NOMO-1 treated with dmso at 0.1 percent for 144 hours (cell line): ENCODE data around the gene UTS2R.
A peak's percentile ranks its signal among the peaks of the same experiment; 100 is the strongest.
"Not testable (repeated sequence)": the region's sequence is repeated elsewhere in the genome, so short reads cannot be mapped to it uniquely, and the experiment has no call there.

Experiments
- DNase-seq: peaks from one replicate; lab custom pipeline; 2025; ENCODE audit not compliant: unreplicated experiment; lab: John Stamatoyannopoulos, UW

Gene UTS2R

DNA sequence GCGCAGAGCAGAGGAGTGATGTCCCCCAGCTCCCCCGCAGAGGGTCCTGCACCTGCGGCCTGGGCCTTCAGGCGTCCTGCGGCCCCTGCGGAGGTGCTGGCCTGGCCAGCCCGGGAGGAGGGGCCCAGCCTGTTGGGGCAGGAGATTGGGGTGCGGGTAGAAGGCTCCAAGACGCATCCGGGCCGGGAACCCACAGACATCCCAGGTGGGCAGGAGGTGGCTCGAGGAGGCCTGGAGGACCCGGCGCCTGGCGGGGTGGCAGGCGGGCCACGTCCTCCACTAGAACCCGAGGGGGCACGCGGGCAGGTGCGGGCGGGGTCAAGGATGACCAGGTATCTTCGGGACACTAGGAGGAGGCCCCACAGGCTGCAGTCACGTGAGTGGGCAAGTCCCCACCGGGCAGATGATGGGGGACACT lies 37.4 kb upstream of the UTS2R start:
- DNase-seq, result no peak

DNA sequence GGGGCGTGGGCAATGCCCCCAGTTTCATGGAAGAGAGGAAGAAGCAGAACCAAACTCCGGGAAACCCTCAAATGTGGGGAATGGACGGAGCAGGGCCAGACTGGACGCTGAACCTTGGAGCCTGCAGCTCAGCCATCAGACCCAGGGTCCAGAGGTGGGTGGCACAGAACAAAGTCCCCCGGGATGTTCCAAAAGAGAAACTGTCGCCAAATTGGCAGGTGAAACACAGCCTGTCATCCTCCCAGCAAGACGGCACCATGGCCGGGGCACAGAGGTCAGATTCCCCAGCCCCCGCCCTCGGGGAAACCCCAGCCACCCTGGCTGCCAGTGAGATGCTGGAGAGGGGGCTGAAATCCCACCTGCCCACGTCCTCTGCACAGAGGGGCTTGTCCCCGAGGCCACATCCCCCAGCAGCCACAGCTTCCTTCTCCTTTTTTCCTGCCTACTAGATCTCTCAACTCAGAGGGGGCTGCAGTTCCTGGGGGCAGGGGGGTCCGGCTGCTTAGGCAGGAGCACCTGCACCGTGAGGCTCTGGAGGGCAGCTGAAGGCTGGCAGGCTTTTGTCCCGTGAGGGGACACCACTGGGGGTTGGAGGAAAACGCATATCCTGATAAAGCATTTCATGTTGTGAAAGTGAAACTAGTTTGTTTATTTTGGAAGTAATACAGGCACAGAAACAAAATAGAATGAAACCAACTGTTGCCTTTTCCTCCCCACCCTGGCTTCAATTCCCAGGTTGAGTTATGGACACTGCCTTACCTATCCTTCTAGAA lies 36.8 kb upstream of the UTS2R start:
- peak; percentile 11 for DNase-seq

DNA sequence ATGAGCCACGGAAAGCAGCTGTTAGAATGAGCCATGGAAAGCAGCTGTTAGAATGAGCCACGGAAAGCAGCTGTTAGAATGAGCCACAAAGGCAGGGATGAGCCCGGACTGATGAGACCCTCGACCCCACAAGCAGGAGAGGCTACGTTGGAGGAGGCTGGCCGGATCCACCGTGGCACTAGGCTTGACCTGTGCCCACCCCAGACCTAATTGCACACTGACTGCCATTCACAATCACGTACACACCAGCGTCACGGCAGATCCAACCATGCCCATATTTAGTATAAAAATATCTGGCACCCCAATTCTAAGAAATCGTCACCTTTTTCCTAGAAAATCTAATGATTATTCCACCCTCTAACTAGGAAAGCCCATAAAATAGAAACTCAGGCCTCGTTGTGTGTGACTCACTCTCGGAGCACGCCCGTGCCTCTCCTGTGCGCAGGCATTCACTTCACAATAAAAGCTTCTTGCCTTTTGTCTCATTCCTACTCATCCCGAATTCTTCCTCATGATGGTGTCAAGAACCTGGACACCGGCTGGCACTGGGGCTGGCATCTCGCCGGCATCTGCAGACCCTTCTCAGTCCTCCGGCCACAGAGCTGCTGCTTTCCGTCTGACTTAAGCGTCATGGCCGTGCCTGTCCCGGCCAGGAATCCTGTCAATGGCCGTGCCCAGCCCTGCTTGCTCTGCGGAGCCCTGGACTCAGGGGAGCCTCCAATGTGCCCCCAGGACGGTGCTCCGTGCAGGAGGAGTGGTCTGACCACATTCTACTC lies 32.5 kb upstream of the UTS2R start:
- DNase-seq, result no peak

DNA sequence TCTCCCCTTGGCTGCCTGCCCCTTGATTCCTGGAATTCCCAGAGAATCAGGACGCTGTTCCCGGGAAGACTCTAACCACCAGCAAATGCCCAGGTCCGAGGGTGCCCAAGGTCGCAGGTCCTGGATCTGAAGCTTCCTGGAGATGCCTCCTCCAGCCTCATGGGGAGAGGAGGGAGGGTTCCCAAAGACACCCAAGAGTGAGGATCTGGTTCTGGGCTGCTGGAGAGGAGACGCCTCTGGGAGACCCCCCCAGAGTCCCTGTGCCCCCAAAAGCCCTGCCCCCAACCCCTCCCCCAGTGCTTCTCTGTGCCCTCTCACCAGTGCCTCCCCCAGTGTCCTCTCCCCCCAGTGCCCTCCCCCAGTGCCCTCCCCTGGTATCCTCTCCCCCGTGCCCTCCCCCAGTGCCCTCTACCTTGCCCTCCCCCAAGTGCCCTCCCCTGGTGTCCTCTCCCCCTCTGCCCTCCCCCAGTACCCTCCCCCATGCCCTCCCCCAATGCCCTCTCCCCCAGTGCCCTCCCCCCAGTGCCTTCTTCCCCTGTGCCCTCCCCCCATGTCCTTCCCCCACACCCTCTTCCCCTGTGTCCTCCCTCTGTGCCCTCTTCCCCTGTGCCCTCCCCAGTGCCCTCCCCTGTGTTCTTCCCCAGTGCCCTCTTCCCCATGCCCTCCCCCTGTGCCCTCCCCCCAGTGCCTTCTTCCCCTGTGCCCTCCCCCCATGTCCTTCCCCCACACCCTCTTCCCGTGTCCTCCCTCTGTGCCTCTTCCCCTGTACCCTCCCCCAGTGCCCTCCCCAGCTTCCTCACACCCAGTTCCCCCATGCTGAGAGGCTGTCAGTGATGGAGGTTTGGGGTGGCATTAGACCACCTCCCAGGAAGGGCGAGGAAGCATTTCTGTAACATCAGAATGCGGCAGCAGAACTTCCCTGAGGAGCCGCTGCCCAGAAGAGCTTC lies 31.7 kb upstream of the UTS2R start:
- no peak for DNase-seq

DNA sequence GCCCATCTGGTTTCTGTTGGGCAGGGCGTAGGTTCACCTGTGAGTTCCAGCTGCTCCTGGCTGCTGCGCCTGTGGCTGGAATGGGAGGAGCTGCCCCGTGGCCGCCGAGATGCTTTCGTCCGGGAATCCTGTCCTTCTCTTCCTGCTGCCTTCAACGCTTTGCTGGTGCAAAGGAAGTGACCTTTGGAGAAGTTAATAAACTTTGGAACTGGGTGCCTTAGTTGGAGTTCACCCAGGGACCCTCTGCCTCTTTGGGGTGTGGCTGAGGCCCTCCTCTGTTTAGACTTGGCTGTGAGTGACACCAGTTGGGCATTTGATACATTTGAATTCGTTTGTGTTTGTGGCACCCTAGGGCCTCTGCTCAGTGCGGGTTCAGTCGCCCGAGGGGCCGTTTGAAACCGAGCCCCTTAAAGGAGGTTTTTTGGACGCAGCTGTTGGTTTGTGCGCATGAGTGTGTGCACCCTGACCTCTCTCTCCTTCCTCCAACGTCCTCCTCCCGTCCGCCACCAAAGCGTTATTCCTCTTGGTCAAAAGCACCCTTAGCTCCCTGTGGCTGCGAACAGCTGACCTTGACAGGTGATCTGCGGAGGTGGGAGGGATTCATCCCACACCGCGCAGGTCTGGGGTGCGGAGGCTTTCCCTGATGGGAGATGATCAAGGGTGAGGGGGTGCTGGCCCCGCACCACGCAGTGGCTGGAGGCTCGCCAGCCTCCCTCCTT lies 29.0 kb upstream of the UTS2R start:
- no peak for DNase-seq

DNA sequence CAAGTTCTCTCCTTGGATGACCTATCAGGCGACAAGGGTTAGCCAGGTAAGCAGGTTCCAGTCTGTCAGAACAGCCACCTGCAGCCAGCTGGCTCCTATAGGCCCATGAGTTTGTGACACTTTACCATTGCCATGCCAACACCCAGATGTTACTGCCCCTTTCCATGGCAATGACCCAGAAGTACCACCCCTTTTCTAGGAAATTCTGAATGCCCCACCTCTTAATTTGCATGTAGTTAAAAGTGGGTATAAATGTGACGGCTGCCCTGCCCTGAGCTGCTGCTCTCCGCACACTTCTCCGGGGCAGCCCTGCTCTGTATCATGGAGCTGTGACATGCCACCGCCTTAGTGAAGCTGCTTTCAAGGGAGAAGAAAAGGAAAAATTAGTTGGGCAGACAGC lies 28.0 kb upstream of the UTS2R start:
- no peak for DNase-seq

DNA sequence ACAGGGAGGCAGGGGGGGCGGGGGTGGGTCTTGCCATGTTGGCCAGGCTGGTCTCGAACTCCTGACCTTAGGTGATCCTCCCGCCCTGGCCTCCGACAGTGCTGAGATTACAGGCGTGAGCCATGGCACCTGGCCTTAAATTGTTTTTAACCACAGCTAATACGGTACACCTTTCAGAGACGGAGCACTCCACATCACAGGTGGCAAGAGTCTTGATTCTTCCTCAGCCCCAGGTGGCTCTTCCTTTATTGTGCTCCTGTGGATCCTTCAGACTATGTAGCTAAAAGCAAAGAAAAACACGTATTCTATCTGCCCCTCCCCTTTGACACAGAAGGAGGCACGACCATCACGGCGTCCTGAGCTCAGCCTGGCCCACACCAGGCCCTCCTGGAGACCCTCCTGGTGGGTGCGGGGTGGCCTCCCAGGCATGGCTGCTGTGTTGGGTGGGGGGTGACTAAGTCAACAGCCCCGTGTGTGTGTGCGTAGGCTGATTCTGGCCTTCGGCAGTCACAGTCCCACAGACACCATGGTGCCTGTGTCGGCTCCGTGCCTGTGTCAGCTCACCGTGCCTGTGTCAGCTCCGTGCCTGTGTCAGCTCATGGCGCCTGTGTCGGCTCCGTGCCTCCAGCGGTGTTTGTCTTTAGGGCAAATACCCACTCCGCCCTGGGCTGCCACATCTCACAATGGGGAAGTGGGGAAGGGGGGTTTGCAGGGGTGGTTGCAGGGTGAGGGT lies 27.2 kb upstream of the UTS2R start:
- DNase-seq, result no peak

DNA sequence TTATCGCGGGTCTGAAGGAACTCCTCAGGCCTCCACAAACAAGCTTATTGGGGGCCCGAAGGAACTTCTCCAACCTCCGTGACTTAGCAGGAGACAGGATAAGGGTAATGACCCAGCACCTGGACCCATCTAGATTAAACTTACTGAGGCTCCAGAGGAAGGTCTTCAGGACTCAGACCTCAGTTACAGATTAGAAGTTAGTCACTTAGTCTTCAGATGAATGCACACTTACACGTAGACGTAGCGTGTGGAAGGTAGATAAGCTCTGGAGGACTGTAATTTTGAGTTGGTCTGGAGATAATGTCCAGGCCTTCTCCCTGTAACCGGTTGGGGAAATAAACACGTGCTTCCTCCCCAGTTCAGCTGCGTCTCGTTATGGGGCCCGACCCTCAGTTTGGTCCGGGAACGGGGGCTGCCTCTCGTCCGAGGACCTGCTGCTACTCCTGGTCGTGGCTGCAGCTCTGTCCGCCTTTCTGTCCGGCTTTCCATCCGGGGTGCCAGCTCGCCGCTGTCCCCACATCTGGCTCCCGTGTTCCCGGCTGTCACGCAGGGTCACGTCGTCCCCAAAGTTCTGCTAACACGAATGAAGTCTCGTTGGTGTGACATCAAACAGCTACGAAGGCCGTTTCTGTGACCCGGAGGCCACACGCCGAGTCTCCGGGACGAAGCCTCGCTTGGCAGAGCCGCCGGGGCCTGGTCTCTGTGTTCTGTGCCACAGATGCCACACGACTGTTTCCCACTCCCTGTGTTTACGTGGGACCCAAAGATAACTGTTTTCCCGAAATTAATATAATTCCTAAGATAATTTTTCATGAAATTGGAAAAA lies 26.2 kb upstream of the UTS2R start:
- no peak for DNase-seq

DNA sequence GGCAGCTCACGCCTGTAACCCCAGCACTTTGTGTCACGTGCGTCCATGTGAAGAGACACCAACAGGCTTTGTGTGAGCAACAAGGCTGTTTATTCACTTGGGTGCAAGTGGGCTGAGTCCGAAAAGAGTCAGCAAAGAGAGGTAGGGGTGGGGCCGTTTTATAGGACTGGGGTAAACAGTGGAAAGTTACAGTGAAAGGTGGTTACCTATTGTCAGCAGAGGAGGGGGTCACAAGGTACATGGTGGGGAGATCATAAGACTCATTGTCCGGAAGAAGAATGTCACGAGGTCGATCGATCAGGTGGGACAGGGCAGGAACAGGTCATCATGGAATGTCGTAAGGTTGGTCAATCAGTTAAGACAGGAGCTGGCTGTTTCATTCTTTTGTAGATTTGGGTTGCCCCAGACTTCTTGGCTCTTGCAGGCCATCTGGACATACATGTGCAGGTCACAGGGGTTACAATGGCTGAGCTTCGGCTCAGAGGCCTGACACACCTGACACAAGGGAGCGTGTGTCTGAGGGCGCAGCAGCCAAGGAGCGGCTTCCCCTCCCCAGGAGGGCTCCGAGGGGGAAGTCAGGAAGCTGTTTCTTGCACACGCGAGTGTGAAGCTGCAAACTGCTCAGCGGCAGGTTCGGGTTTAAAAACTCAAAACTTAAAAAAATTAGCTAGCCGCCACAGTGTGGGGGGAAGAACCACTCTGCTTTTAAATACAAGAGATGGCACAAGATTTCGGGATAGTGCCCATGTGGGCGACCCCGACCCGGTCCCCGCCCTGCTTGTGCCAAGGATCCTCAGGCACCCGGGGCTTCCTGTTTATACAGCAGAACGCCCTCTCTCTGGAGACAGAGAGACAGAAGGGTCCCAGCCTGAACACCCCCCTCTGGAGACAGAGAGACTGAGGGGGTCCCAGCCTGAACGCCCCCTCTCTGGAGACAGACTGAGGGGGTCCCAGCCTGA lies 24.9 kb upstream of the UTS2R start:
- no peak for DNase-seq

DNA sequence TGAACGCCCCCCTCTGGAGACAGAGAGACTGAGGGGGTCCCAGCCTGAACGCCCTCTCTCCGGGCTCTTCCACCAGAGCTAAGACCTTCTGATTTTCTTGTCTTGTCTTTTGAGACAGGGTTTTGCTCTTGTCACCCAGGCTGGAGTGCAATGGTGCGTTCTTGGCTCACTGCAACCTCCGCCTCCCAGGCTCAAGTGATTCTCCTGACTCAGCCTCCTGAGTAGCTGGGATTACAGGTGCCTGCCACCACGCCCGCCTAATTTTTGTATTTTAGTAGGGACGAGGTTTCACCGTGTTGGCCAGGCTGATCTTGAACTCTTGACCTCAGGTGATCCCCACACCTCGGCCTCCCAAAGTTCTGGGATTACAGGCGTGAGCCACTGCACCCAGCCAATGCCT lies 23.6 kb upstream of the UTS2R start:
- not testable (repeated sequence) for DNase-seq

DNA sequence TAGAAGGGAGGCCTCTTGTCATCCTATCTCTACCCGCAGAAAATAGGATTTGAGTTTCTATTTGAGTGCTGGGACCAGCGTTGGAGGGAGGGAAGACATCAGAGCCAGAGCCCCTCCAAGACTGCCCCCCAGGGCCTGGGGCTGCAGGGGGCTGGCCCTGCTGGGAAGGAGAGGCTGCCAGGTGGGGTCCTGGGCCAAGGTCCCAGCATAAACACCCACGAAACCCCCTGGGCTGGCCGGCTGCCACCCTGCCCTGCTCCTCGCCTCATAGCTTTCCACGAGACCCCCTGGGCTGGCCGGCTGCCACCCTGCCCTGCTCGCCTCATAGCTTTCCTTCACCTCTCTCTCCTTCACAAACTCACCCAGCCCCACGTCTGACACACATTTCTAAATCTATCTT lies 23.1 kb upstream of the UTS2R start:
- no peak for DNase-seq

DNA sequence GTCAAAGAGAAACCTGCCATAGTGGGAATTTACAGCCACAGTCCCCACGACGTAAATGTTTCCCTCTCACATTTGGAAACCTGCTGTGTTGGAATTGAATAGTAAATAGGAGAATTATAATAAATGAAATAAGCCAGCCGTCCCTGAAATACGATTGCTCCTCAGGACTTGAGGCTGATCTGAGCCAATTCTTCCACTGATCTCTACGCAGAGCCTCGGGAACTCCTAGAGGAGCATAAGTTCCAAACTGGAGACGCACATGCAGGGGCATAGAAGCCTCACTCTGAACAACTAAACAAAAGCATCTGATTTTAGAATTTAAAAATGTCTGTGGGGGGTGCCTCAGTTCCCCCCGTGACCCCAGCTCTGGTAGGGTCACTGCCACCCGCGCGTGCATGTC lies 22.7 kb upstream of the UTS2R start:
- DNase-seq, result no peak

DNA sequence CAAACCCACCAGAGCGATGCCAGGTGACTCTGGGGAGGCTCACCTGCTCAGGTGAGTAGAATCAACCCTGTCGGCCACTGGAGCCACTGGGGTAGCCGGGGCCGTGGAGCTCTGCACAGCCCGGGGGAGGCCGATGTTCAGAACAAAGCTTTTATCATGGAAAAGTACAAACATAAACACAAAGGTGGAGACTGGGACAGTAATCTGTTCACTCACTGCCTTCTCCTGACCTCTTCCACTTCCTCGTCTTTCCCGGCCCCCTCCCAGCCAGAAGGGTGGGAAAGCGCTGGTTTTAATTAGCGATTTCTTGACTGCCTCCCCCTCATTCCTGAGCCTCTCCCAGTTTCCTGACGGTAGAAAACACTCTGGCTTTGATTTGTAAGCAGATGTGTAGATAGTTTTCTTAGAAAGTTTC lies 22.3 kb upstream of the UTS2R start:
- DNase-seq, result no peak

DNA sequence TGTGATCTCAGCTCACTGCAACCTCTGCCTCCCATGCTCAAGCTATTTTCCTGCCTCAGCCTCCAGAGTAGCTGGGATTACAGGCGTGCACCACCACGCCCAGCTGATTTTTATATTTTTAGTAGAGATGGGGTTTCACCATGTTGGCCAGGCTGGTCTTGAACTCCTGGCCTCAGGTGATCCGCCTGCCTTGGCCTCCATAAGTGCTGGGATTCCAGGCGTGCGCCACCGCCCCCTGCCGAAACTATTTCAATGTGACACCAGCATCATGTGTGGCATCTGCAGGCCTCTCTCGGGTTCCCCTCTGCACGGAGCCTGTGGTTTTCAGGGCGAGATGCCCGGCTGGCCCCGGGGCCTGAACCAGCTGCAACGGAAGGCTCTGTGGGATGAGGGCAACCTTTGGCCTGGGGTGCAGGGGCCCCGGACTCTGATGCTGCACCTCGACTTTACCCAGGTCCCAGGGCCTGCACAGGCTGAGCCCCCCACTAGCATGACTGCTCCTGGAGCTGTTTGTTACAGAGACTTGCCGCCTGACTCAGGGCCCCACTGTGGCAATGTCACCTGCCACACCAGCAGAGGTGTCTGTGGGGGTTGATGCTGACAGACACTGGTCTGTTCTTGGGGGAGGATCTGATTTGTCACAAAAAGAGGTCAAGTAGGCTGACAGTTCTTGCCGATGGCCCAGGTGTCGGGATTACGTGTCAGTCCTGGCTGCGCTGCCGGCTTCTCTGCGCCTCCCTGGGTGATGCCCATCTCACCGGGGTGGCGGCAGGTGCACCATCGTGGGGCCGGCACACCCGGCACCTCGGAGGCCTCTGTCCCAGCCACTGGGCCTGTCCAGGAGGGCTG lies 21.2 kb upstream of the UTS2R start:
- DNase-seq, result no peak

DNA sequence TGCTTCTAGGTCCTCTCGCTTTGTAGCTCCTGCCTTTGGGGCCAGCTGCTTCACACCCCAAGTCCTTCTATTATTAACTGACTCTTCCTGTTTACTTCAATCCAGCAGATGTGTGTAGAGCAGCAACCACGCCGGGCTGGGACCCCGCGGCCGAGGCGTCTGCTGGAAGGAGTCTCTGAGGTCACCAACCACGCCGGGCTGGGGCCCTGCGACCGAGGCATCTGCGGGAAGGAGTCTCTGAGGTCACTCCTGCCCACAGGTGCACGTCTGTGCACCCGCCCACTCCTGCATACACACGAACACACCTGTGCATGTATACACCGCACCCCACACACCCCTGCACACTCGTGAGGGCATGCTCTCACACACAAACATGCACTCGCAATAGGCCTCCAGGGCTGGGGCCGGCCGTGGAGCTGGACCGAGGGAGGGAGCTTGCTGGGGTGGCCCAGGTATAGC lies 20.3 kb upstream of the UTS2R start:
- no peak for DNase-seq

DNA sequence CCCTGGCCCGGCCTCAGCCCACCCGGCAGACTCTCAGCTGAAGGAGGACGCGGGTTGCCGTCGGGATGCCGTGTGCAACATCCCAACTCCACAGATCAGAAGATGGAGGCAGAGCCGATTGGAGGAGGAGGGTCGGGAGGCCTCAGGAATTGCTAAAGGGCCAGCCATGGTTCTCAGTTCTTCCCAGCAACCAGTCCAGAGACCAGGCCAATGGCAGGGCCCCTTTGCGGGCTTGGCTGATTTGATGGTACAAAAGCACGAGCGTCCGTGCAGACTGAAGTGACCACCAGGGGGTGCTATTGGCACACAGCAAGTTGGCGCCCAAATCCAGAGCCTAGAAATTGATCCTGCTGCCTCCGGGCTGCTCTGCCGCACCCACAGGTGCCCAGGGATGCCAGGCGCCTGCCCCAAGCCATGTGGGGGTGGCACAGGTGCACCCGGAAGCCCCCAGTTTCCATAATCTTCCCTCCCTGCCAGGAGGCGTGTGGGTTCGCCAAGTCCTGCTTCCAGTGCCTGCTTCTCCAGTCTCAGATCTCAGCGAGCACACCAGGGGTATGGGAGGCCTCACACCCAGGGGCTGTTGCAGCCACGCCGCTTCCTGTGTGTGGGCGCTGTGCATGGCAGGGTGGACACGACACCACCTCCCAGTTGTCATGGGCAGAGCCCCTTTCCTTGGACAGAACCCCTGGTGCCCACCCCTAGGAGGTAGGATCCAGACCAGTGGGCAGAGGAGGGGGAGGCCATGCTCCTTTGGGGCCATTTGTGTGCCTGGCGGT lies 19.7 kb upstream of the UTS2R start:
- DNase-seq, result peak; percentile 39
